ENCODE data around the gene FAT2.
A peak's percentile ranks its signal among the peaks of the same experiment; 100 is the strongest.

Gene FAT2, protein sequence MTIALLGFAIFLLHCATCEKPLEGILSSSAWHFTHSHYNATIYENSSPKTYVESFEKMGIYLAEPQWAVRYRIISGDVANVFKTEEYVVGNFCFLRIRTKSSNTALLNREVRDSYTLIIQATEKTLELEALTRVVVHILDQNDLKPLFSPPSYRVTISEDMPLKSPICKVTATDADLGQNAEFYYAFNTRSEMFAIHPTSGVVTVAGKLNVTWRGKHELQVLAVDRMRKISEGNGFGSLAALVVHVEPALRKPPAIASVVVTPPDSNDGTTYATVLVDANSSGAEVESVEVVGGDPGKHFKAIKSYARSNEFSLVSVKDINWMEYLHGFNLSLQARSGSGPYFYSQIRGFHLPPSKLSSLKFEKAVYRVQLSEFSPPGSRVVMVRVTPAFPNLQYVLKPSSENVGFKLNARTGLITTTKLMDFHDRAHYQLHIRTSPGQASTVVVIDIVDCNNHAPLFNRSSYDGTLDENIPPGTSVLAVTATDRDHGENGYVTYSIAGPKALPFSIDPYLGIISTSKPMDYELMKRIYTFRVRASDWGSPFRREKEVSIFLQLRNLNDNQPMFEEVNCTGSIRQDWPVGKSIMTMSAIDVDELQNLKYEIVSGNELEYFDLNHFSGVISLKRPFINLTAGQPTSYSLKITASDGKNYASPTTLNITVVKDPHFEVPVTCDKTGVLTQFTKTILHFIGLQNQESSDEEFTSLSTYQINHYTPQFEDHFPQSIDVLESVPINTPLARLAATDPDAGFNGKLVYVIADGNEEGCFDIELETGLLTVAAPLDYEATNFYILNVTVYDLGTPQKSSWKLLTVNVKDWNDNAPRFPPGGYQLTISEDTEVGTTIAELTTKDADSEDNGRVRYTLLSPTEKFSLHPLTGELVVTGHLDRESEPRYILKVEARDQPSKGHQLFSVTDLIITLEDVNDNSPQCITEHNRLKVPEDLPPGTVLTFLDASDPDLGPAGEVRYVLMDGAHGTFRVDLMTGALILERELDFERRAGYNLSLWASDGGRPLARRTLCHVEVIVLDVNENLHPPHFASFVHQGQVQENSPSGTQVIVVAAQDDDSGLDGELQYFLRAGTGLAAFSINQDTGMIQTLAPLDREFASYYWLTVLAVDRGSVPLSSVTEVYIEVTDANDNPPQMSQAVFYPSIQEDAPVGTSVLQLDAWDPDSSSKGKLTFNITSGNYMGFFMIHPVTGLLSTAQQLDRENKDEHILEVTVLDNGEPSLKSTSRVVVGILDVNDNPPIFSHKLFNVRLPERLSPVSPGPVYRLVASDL (N-terminal part only)

DNA sequence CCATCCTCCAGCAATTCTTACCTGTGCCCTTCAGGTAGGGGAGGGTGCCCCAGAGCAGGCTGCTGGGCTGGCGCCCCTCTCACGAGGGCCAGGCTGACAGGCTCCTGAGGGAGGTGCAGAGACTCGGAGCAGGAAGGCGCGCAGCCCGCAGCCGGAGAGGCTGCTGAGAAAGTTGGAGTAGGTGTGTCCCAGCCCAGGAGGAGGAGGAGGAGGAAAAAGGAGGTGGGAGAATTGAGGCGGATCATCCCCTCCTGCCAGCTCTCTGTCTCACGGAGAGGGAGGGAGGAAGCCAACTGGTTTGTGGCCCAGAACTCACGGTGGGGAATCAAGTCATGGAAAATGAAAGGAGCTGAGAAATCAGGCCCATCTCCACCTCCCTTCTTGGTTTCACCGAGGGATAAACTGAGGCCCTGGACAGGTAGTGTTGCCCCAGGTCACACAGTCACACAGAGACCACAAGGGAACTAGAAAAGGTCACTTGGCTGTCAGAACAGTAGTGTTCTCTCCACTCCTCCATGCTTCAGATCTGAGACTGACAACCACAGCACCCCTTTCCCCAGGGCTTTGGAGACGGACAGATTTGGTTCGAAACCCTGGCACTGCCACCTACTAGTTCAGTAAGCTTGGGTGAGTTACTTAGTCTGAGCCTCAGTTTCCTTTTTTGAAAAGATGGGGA lies at the start of gene FAT2:
Gene FAT2, minus strand, starts transcription at position 188 of the 676 bp plus-strand sequence. CDS start 22,400 bp downstream, outside the sequence.
- peak within 1 kb of the TSS; percentile 11 for H3K4me3 ChIP-seq (ENCODE audit: insufficient read length, low read depth)
- no peaks in the 10 kb centered on the region for H3K36me3 ChIP-seq (ENCODE audit: insufficient read depth, insufficient read length, low read length)
- peak within 1 kb of the TSS; percentile 70 for H3K9ac ChIP-seq (ENCODE audit: insufficient read length, low read depth)
- H3K9me3 ChIP-seq (ENCODE audit: insufficient read depth, low read length), result no peaks in the 10 kb centered on the region
- TF ChIP-seq SUZ12 (IDR thresholded peaks at IDR 0.05; ENCODE audit: extremely low read depth, insufficient read depth, insufficient read length) (no peak), YY1 (IDR thresholded peaks at IDR 0.05; ENCODE audit: insufficient read depth, insufficient read length) (no peak), ZNF274 (IDR thresholded peaks at IDR 0.05; ENCODE audit: low read depth, low read length) (no peak)
- no peak for DNase-seq (ENCODE audit: low read depth, low spot score)
- H3K27me3 ChIP-seq (ENCODE audit: insufficient read depth, insufficient read length), result no peaks in the 10 kb centered on the region
- peaks cover 22% of the 10 kb centered on the region for H3K4me1 ChIP-seq (ENCODE audit: insufficient read depth, insufficient read length)

DNA sequence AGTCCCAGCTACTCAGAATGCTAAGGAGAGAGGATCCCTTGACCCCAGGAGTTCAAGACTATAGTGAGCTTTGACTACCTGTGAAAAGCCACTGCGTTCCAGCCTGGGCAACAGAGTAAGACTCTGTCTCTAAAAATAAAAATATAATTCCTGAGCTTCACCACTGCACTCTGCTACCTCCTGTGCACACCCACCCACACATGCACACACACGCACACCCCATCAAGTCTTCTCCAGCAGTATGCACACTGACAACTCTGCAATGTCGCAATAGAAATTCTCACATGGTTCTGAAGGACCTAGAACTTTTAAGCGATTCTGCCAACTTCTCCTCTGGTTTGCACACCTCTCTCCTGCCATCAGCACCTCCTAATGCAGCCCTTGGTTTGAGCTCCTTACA lies 47.5 kb upstream of the FAT2 start:
- Histone ChIP-seq H3K4me3 (ENCODE audit: insufficient read length, low read depth) (no peak overlapping the region), H3K9ac (ENCODE audit: insufficient read length, low read depth) (no peak overlapping the region), H3K9me3 (ENCODE audit: insufficient read depth, low read length) (no peaks in the 10 kb centered on the region), H3K27me3 (ENCODE audit: insufficient read depth, insufficient read length) (peaks cover 63% of the 10 kb centered on the region), H3K4me1 (ENCODE audit: insufficient read depth, insufficient read length) (no peaks in the 10 kb centered on the region), H3K36me3 (ENCODE audit: insufficient read depth, insufficient read length, low read length) (no peaks in the 10 kb centered on the region)
- DNase-seq (ENCODE audit: low read depth, low spot score), result no peak
- TF ChIP-seq SUZ12 (IDR thresholded peaks at IDR 0.05; ENCODE audit: extremely low read depth, insufficient read depth, insufficient read length) (no peak), YY1 (IDR thresholded peaks at IDR 0.05; ENCODE audit: insufficient read depth, insufficient read length) (no peak), ZNF274 (IDR thresholded peaks at IDR 0.05; ENCODE audit: low read depth, low read length) (no peak)

DNA sequence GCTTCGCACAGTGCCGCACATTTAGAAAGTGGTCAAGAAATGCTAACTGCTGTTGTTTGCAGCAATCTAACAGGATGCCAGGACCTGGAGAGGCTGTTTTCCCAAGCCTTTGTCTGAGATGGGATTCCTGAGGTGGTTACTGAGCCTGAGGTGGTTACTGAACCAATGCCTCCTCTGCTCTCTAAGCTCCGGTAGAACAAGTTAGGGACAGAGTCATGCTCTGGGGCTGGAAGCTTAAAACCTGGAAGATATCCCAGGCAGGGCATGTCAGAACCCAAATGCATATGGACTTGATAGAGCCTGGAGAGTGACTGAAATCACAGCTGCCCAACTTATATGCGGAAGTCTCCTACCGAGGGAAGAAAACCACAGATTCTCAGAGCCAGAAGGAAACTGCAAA lies 46.5 kb upstream of the FAT2 start:
- TF ChIP-seq YY1 (IDR thresholded peaks at IDR 0.05; ENCODE audit: insufficient read depth, insufficient read length), result no peak
- no peak for TF ChIP-seq ZNF274 (IDR thresholded peaks at IDR 0.05; ENCODE audit: low read depth, low read length)
- no peak for TF ChIP-seq SUZ12 (IDR thresholded peaks at IDR 0.05; ENCODE audit: extremely low read depth, insufficient read depth, insufficient read length)
- Histone ChIP-seq H3K27me3 (ENCODE audit: insufficient read depth, insufficient read length) (peaks cover 63% of the 10 kb centered on the region), H3K4me3 (ENCODE audit: insufficient read length, low read depth) (no peak overlapping the region), H3K36me3 (ENCODE audit: insufficient read depth, insufficient read length, low read length) (no peaks in the 10 kb centered on the region), H3K9ac (ENCODE audit: insufficient read length, low read depth) (no peak overlapping the region), H3K9me3 (ENCODE audit: insufficient read depth, low read length) (no peaks in the 10 kb centered on the region), H3K4me1 (ENCODE audit: insufficient read depth, insufficient read length) (no peaks in the 10 kb centered on the region)
- DNase-seq (ENCODE audit: low read depth, low spot score), result no peak

DNA sequence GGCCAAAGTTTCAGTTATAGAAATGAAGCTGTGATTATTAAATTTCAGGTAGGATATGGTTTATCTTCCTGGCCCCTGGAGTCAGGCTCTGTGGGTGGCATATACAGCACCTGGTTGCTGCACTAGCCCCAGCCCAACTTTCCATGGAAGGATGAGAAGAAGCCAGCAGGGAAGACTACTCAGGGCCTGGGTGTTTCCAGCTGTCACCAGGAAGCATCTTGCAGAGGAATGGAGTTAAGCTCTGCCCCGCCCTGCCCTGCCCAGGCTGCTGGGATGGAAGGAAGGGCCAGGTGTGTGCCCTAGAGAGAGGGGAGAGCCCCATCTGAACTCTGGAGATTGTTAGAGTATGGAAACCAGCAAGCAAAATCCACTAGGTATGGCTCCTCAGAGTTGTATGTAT lies 42.8 kb upstream of the FAT2 start:
- Histone ChIP-seq H3K27me3 (ENCODE audit: insufficient read depth, insufficient read length) (peaks cover 43% of the 10 kb centered on the region), H3K4me1 (ENCODE audit: insufficient read depth, insufficient read length) (peaks cover 2% of the 10 kb centered on the region), H3K9ac (ENCODE audit: insufficient read length, low read depth) (no peak overlapping the region), H3K4me3 (ENCODE audit: insufficient read length, low read depth) (no peak overlapping the region), H3K36me3 (ENCODE audit: insufficient read depth, insufficient read length, low read length) (no peaks in the 10 kb centered on the region), H3K9me3 (ENCODE audit: insufficient read depth, low read length) (no peaks in the 10 kb centered on the region)
- DNase-seq (ENCODE audit: low read depth, low spot score), result no peak
- TF ChIP-seq SUZ12 (IDR thresholded peaks at IDR 0.05; ENCODE audit: extremely low read depth, insufficient read depth, insufficient read length), result no peak
- no peak for TF ChIP-seq ZNF274 (IDR thresholded peaks at IDR 0.05; ENCODE audit: low read depth, low read length)
- TF ChIP-seq YY1 (IDR thresholded peaks at IDR 0.05; ENCODE audit: insufficient read depth, insufficient read length), result no peak

DNA sequence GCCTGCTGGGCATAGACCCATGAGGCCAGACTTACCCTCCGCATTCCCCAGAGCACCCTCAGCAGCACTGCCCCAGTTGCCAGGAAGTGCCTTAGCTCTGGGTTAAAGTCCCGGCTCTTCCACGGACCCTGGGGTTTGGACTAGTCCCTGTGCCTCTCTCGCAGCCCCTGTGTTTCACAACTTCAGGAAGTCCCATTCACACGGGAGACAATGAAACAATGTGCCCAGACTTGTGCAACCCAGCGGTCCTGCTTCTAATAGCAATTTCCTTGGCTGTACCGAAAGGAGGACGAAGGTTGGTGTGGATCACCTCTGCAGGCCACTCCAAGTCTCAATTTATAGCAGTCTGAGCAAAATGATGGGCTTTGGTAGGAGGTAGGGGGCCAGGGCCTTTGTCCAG lies 41.8 kb upstream of the FAT2 start:
- TF ChIP-seq YY1 (IDR thresholded peaks at IDR 0.05; ENCODE audit: insufficient read depth, insufficient read length) (no peak), ZNF274 (IDR thresholded peaks at IDR 0.05; ENCODE audit: low read depth, low read length) (no peak), SUZ12 (IDR thresholded peaks at IDR 0.05; ENCODE audit: extremely low read depth, insufficient read depth, insufficient read length) (no peak)

DNA sequence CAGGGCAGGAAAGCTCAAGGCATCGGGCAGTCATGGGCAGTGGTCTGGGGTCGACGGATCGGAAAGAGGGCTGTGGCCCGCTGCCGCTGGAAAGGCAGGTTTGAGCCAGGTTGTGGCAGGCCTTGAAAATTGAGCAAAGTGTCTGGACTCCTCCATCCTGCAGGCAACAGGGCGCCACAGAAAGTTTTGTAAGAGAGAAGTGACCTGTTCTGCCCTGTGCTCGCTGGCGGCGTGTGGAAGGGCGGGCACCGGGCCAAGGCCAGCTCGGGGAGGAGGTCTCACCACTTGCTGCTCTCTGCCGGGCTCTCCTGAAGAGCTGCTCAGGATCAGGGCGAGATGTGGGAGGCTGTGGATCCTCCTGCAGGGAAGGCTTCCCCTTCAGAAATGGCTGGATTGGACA lies 41.4 kb upstream of the FAT2 start:
- DNase-seq (ENCODE audit: low read depth, low spot score), result no peak
- Histone ChIP-seq H3K4me1 (ENCODE audit: insufficient read depth, insufficient read length) (peaks cover 2% of the 10 kb centered on the region), H3K9me3 (ENCODE audit: insufficient read depth, low read length) (no peaks in the 10 kb centered on the region), H3K4me3 (ENCODE audit: insufficient read length, low read depth) (no peak overlapping the region), H3K9ac (ENCODE audit: insufficient read length, low read depth) (no peak overlapping the region), H3K27me3 (ENCODE audit: insufficient read depth, insufficient read length) (peaks cover 33% of the 10 kb centered on the region), H3K36me3 (ENCODE audit: insufficient read depth, insufficient read length, low read length) (no peaks in the 10 kb centered on the region)
- TF ChIP-seq ZNF274 (IDR thresholded peaks at IDR 0.05; ENCODE audit: low read depth, low read length) (no peak), SUZ12 (IDR thresholded peaks at IDR 0.05; ENCODE audit: extremely low read depth, insufficient read depth, insufficient read length) (no peak), YY1 (IDR thresholded peaks at IDR 0.05; ENCODE audit: insufficient read depth, insufficient read length) (no peak)

More for the DNA sequence above, 41.8 kb upstream of the FAT2 start:
- H3K36me3 ChIP-seq (ENCODE audit: insufficient read depth, insufficient read length, low read length), result no peaks in the 10 kb centered on the region
- H3K9me3 ChIP-seq (ENCODE audit: insufficient read depth, low read length), result no peaks in the 10 kb centered on the region
- no peak for DNase-seq (ENCODE audit: low read depth, low spot score)
- peaks cover 34% of the 10 kb centered on the region for H3K27me3 ChIP-seq (ENCODE audit: insufficient read depth, insufficient read length)
- no peak overlapping the region for H3K9ac ChIP-seq (ENCODE audit: insufficient read length, low read depth)
- peaks cover 2% of the 10 kb centered on the region for H3K4me1 ChIP-seq (ENCODE audit: insufficient read depth, insufficient read length)
- no peak overlapping the region for H3K4me3 ChIP-seq (ENCODE audit: insufficient read length, low read depth)
